ENCODE results near the gene AAR2.

The AAR2 gene

DNA sequence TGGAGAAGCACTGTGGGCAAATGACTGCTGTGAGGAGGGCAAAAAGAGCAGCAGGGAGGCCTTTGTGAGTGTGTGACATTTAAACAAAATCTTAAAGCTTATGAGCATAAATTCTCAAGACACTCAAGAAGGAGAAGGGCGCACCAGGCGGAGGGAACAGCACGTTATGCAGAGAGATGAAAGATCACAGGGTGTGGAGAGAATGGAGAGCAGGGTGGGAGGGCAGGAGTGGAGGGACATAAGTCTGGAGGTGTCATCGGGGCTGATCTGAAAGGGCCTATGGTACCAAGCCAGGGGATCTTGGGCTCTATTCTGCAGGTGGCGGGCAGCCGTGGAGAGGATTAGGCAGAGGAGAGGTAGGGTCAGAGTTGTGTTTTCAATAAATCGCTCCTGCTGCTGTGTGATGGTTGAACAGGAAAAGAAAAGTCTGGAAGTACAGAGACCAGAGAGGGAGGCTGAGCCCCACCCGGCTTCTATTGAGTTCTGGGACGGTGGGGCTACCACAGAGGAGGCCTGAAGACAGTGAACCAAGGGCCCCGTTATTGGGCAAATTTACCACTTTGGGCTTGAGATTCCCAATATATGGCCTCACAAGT is 45.6 kb downstream of the AAR2 start:
- no peak for DNase-seq

GRCh38 chr20:36284751-36285150 is 48.5 kb downstream of the AAR2 start:
- DNase-seq = no peak

DNA sequence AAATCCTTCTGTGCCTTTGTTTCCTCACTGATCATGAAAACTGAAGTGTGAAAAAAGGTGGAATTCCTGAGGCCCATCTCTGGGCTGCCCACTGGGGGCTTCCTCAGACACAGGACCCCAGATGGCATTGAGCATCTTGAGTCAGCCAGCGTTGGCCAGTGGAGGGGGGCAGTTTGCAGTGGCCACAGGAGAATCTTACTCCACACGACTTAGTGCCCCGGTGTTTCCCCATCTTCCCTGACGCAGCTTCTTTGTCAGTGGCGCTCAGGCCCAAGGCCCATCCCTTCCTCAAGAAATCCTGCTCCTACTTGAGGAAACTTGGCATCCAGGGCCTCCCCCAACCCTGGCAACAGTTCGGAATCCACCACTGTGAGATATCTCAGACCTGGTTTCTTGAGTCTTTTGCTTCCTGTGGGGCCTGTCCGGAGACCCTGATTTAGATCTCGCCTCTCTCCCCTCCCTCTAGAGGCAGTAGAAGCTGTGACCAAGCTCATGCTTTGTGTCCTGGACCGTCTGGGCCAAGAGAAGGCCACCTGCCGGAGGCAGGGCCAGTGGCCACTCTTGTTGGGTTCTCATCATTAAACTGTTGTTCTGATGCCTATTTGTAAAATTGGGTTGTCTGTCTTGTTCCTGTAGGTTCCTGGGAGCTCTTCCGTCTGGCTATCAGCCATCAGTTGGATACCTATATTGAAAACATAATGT is 49.6 kb downstream of the AAR2 start:
- no peak for DNase-seq

- DNase-seq = no peak
These were observed 61.4 kb downstream of the AAR2 start for GRCh38 chr20:36297656-36298055.

GRCh38 chr20:36298061-36298460 is 61.8 kb downstream of the AAR2 start:
- DNase-seq = no peak

DNA sequence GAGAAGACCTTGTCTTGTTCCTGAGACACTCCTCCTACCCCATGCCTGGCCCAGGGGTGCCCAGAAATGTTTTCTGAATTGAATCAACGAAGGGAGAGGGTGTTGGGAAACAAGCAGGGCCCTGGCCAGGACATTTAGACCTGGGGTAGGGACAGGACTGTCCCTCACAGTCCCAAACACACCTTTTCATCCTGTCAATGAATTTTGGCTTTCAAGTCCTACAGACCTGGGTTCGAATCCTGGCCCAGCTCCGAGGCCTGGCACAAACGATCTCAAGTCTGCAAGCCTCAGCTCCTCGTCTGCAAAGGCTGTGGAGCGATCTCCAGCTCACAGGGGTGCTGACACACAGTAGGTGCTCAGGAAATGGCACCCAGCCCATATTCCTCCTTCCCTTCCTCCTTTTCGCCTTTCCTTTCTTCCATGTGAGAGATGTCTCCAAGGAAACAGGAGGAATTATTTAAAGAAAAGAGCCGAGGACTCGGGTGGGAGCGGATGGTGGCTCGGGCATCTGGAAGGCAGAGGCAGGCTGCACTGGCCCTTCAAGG is 62.6 kb downstream of the AAR2 start:
- no peak for DNase-seq

DNA sequence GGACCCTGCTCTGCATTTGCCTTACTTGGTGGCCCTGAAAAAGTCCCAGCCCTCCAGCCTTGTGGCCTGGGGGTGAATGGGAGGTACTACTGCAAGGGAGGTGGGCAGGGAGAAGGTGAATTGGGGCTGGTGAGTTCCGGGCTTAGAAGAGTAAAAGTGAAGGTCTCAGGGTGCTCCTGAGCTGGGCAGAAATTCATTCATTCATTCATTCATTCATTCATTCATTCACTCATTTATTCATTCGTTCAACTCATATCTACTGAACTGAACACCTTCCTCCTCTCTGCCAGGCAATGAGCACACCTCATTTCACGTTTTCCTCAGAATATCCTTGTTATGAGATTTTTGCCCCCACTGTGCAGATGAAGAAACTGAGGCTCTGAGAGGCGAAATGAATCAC is 63.2 kb downstream of the AAR2 start:
- DNase-seq = no peak

DNA sequence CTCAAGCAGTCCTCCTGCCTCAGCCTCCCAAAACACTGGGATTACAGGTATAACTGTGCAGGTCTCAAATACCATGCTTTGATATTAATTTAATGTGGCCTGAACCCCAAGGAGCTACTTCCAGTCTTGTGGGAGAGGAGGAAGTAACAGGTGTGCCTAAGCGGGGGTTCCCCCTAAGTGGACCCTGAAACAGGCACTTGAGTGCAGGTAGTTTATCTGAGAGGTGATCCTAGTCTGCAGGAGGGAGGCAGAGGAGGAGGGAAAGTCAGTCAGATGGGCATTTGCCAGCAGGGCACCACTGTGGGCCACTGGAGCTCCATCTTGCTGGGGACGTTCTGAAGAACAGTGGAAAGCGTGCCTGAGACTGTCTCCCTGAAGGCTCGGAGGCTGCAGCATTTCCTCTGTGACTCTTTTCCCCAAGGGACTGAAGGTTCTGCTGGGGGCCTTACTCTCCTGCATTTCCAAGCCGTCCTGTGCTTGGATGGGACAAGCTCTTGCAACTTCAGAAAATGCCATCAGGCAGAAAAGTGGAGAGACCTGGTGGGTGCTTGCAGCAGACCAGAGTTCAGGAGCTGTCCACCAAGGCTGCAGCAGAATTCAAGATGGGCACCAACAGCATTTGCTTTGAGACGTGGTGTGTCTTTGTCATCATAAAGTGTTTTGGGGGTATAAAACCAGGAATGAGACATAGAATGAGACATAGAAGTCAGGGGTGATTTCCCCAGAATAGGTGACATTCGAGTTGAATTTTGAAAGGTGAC is 65.3 kb downstream of the AAR2 start:
- DNase-seq = no peak

DNA sequence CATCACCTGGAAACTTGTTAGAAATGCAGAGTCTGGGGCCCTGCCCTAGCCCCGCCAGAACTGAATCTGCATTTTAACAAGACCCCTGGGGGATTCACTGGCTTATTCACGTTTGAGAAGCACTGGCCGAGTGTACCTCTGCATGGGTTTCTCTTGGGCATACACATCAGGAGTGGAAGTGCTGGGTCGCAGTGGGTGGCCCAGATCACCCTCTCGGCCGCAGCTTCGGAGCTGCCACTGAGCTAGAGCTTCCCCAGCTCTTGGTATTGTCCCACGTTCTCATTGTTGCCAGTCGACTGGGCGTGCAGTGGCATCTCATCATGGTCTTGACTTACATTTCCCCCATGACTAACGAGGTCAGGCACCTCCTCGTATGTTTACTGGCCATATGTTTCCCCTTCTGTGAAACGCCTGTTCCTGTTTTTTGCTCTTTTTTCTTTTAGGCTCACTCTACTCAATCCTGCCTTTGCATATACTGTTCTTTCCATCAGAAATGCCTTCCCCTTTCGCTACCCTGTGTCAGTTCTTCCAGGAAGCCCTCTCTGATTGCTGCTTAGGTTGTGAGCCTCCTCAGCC is 66.8 kb downstream of the AAR2 start:
- DNase-seq = no peak

DNA sequence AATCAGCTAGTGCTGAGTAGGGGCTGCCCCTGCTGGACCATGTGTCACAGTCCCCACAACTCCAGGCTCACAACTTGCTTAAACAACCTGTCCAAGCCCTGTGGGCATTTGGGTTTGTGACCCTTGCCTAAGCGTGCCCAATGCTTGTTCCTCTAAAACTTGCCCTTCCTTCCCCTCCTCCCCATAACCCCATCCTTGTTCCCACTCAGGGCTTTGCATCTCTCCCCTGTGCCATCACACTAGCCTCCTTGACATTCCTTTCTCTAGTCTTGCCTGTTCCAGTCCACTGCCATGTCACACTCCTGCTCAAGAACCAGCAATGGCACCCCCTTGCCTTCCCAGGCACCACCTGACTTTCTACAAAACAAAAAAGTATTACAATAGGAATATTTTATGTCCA is 67.6 kb downstream of the AAR2 start:
- DNase-seq = no peak

GRCh38 chr20:36304786-36305495 is 68.7 kb downstream of the AAR2 start:
- no peak for DNase-seq

- no peak for DNase-seq
These were observed 69.6 kb downstream of the AAR2 start, which contains the start of gene DLGAP4 for GRCh38 chr20:36305602-36306551. TSS of gene DLGAP4 (plus strand) at chr20:36306339. CDS start at chr20:36431718, 125,379 bp downstream.

Measured in hippocampal formation (tissue), 2 donors.